IPS-11a (cell line): Measurements from ENCODE around the gene RPS6KL1.

Source experiments
- H3K4me3 ChIP-seq: one replicate; pipeline ENCODE4 v1.5.1; 2013; ENCODE audit warnings: low read depth, low read length, control low read depth

RPS6KL1 gene

DNA sequence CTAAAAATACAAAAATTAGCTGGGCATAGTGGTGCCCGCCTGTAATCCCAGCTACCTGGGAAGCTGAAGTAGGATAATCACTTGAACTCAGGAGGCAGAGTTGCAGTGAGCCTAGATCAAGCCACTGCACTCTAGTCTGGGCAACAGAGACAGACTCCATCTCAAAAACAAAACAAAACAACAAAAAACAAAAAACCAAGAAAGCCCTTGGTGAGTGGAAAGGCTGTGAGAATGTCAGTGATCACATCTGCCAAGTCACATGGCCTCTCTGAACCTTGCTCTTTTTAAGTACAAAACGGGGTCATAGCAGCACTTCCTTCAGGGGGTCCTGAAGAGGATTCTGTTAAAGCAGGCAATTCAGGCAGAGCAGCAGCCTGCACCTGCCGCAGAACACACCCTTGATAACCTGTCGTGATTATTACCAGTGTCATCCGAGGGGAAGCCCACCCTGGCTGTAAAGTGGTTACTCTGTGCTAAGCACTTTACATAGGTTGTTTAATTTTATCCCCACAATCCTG is 9.6 kb downstream of the RPS6KL1 start:
- H3K4me3 ChIP-seq: no peak overlapping the region

- no peak overlapping the region for H3K4me3 ChIP-seq
These were observed 10.3 kb downstream of the RPS6KL1 start for GRCh38 chr14:74912801-74913200.

- H3K4me3 ChIP-seq: no peak overlapping the region
These were observed 10.9 kb downstream of the RPS6KL1 start for GRCh38 chr14:74912111-74912510.

DNA sequence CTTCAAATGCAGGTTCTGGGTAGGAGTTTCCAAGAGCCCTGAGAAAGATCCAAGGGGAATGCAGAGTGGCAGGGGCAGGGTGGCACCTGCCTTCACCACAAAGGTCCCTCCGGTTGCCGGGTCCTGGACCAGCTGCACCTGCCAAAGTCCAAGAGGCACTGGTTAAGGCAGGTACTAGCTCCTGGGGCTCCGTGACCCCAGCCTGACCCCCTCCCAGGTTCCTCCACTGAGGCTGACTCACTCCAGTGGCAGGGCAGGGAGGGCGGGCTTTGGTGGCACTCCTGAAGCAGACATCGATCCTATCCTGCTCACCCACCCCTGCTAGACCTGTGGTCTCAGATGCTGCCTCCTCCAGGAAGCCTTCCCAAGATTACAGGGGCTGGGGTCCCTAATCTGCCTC is 11.4 kb downstream of the RPS6KL1 start:
- no peak overlapping the region for H3K4me3 ChIP-seq

DNA sequence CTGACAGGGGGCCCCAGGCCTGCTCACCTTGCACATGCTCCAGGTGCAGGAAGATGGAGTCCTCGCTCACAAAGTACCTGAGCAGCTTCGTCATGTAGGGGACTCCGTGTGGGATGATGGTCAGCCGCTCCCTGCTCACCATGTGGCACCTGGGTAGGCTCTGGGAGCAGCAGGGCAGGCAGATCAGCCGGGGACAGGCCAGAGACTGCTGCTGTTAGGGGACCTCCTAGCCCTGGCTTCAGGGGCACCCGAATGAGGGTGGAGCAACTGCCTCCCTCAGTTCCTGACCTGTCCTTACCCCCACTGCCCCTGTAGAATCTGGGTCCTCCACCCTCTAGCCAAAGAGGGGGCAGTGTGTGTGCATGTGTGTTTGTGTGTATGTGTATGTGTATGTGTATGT is 11.8 kb downstream of the RPS6KL1 start:
- H3K4me3 ChIP-seq: no peak overlapping the region

DNA sequence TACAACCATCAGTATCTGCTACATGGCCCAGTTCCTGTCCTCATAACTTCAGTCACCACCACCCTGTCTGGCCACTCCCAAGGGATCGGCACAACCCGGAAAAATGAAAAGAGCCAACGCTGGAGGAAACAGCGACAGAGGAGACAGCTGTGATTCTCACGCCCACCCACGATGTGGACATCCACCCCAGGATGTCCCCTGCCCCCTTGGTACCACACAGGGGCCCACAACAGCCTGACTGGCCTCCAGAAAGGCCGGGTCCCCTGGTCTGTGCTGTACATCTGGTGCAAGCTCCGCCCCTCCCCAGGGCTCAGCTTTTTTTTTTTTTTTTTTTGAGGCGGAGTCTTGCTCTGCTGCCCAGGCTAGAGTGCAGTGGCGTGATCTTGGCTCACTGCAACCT is 12.5 kb downstream of the RPS6KL1 start:
- no peak overlapping the region for H3K4me3 ChIP-seq

- H3K4me3 ChIP-seq: no peak overlapping the region
These were observed 13.1 kb downstream of the RPS6KL1 start for GRCh38 chr14:74909911-74910310.

GRCh38 chr14:74909501-74909900 is 13.6 kb downstream of the RPS6KL1 start:
- H3K4me3 ChIP-seq: no peak overlapping the region

GRCh38 chr14:74908861-74909341 is 14.2 kb downstream of the RPS6KL1 start:
- no peak overlapping the region for H3K4me3 ChIP-seq

- H3K4me3 ChIP-seq: no peak overlapping the region
These were observed 15.3 kb downstream of the RPS6KL1 start for GRCh38 chr14:74907744-74908143.

DNA sequence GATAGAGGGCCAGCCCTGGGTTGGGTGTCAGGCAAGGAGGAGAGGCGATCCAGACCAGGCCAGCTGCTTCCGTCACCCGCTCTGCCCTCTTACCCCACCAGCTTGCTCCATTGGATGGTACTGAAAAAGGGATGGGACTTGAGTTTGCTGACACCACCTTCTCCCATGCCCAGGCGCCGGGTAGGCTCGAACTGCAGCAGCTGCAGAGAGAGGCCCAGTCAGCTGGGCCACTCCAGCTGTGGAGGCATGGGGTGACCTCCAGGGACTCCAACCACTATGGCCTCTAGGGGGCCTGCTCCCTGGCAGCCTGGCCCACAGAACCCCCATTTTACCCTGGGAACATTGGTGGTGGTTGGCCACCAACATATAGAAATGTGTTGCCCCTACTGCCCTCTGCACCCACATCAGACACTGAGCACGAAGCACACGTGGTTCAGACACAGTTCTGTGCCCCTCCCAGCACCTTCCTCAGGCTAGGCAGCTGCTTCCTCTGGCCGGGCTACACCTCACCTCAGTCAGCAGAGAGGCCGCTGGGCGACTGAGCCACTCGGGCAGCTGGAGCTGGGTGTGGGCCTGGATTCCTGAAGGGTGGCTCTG is 16.0 kb downstream of the RPS6KL1 start:
- H3K4me3 ChIP-seq: no peak overlapping the region

GRCh38 chr14:74905595-74906142 is 17.4 kb downstream of the RPS6KL1 start:
- H3K4me3 ChIP-seq: no peak overlapping the region

DNA sequence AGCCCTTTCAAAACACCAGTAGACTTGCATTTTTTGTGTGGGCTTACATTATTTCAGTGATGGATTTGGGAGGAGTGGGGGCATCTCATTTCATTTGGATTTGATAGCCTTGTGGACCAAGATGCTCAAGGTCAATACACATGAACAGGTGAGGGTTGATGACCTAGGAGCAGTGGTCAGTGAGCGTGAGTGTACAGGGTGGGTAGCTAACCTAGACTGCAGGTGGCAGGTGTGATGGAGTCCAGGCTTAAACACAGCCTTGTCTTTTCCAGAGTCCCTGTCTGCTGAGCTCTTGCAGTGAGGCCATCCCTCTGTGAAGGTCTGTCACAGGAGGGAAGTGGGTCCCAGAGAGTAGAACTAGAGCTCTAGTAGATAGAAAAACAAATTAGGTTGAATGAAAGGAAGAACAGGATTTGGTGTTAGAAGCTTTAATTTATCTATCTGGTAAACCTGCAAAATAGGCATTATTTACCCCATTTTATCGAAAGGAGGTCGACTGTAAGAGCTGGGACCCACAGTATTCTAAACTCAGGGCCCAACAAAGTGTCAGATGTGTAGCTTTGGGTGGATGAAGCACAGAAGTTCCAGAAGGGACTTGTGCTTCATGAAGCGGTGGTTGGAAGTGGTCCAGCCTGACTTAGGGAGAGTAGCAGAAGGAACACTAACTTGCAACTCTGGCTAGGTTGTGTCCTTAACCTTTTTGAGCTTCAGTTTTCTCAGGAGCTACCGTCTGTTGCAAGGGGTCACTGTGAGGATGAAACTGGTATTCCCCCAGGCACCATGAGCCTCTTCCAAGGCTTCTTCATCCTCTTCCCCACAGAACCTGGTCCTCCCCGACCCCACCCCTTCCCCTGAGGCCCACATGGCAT is 18.2 kb downstream of the RPS6KL1 start:
- H3K4me3 ChIP-seq: no peak overlapping the region

GRCh38 chr14:74902941-74903705 is 19.9 kb downstream of the RPS6KL1 start:
- no peak overlapping the region for H3K4me3 ChIP-seq

DNA sequence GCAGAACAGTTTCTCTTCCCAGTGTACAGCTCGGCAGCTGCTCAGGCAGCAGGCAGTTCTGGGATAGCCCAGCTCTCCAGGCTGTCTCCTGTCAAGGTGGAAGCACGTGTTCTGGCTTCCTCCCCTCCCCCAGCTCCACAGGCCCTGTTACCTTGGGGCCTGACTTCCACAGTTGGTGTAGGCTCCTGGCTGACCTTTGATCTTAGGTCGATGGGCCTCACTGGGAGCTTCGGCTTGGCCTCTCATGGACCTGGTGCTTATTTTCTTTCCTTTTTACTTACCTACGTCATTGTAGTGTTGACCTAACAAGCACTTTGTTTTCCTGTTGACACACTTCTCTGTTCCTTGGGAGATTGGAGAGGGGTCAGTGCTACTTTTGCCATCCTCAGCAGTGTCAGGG is 24.4 kb downstream of the RPS6KL1 start:
- H3K4me3 ChIP-seq: no peak overlapping the region

- no peak overlapping the region for H3K4me3 ChIP-seq
These were observed 25.0 kb downstream of the RPS6KL1 start for GRCh38 chr14:74898083-74898482.

- H3K4me3 ChIP-seq: no peak overlapping the region
These were observed 25.4 kb downstream of the RPS6KL1 start for GRCh38 chr14:74897642-74898041.

DNA sequence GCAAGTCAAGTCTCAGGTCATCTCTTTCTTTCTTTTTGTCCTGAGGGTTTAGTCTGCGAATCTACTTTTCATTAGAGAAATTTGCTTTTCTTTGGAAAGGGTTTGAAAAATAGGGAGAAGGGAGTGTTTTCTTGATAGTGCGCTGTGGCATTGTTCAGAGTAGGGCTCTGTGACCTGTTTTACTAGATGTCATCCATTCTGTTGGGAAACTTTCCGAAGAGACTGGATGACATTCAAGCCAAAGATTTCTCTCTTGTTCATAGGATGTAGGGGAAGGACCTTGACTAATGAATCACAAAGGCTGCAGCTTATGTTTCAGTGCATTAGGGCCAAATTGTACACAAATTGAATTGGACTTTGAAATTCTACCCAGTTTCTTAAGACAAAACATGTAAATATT is 26.7 kb downstream of the RPS6KL1 start:
- H3K4me3 ChIP-seq: no peak overlapping the region

- no peak overlapping the region for H3K4me3 ChIP-seq
These were observed 29.4 kb downstream of the RPS6KL1 start for GRCh38 chr14:74893614-74894091.

- H3K4me3 ChIP-seq: no peak overlapping the region
These were observed 30.3 kb downstream of the RPS6KL1 start for GRCh38 chr14:74892745-74893144.

- no peak overlapping the region for H3K4me3 ChIP-seq
These were observed 31.2 kb downstream of the RPS6KL1 start for GRCh38 chr14:74891870-74892269.
